ENCODE results near the gene NVL.
A peak's percentile ranks its signal among the peaks of the same experiment; 100 is the strongest.
"Not testable (repeated sequence)": the region's sequence is repeated elsewhere in the genome, so short reads cannot be mapped to it uniquely, and the experiment has no call there.

NVL gene

GRCh38 chr1:224333939-224334786, 4.2 kb upstream of the NVL start:
- peak; percentile 75 for DNase-seq

GRCh38 chr1:224333309-224333926, 3.4 kb upstream of the NVL start:
- peak; percentile 66 for DNase-seq

- no peak for DNase-seq
These were observed 1.9 kb upstream of the NVL start for GRCh38 chr1:224331824-224332223.

- DNase-seq: no peak
These were observed 1.4 kb upstream of the NVL start for GRCh38 chr1:224331326-224331725.

GRCh38 chr1:224329484-224329841, 509 bp downstream of the NVL start:
- DNase-seq: no peak

GRCh38 chr1:224328644-224329043, 1.3 kb downstream of the NVL start:
- DNase-seq: no peak

GRCh38 chr1:224325959-224326358, 4.0 kb downstream of the NVL start:
- DNase-seq: no peak

- no peak for DNase-seq
These were observed 8.3 kb downstream of the NVL start for GRCh38 chr1:224321706-224322105.

GRCh38 chr1:224317383-224318045, 12.5 kb downstream of the NVL start:
- no peak for DNase-seq

GRCh38 chr1:224312025-224312424, 17.9 kb downstream of the NVL start:
- no peak for DNase-seq

GRCh38 chr1:224311503-224311902, 18.5 kb downstream of the NVL start:
- not testable (repeated sequence) for DNase-seq

GRCh38 chr1:224308064-224308463, 21.9 kb downstream of the NVL start:
- DNase-seq: no peak

GRCh38 chr1:224304767-224305166, 25.2 kb downstream of the NVL start:
- DNase-seq: no peak

- DNase-seq: no peak
These were observed 27.0 kb downstream of the NVL start for GRCh38 chr1:224302947-224303346.

- no peak for DNase-seq
These were observed 28.6 kb downstream of the NVL start for GRCh38 chr1:224301391-224301790.

GRCh38 chr1:224300346-224300745, 29.6 kb downstream of the NVL start:
- DNase-seq: no peak

- no peak for DNase-seq
These were observed 31.3 kb downstream of the NVL start for GRCh38 chr1:224298346-224299330.

- no peak for DNase-seq
These were observed 35.2 kb downstream of the NVL start for GRCh38 chr1:224294775-224295174.

- no peak for DNase-seq
These were observed 37.6 kb downstream of the NVL start for GRCh38 chr1:224292419-224292818.

GRCh38 chr1:224289396-224289795, 40.6 kb downstream of the NVL start:
- DNase-seq: no peak

- no peak for DNase-seq
These were observed 42.3 kb downstream of the NVL start for GRCh38 chr1:224287714-224288113.

GRCh38 chr1:224282140-224282539, 47.8 kb downstream of the NVL start:
- no peak for DNase-seq

All from KG1 (cell line).